HepG2 (cell line): Measurements from ENCODE around the gene WDFY1. TPM values are rescaled to one million over a fixed set of nuclear protein-coding genes. Genes with fewer than 3 reads are reported as not detected.

ENCODE experiments used
- ATAC-seq: fragments of 200-7000 bp; cut with Tn5 transposase; 3 replicates; pipeline ENCODE4 v1.9.1; 2020; ENCODE audit warnings: mild to moderate bottlenecking, moderate library complexity
- BruUV-seq: library from RNA; stranded (reverse); fragments of 400-500 nt; replicated peaks from 2 replicates; lab custom pipeline; 2021; lab: Mats Ljungman, UMichigan
- CTCF ChIA-PET: fragments of 300-600 bp; formaldehyde crosslinking; extraction: SDS; loops from one replicate; lab custom pipeline; 2021; ENCODE audit warnings: low total read pairs, inconsistent platforms, low intra/inter-chr PET ratio; lab: Yijun Ruan, JAX
- POLR2A ChIA-PET: fragments of 350-600 bp; sonication (Branson Sonifier 250); formaldehyde crosslinking; loops from one replicate; lab custom pipeline; 2020; ENCODE audit warnings: antibody characterized with exemption, inconsistent platforms; lab: Yijun Ruan, JAX
- DNase-seq: peaks from one replicate; pipeline ENCODE4 v3.0.0-alpha.2; 2015; ENCODE audit warnings: low spot score
- FAIRE-seq: peaks from 3 replicates; lab custom pipeline; 2011; peaks lifted over from hg19 to GRCh38; lab: Jason Lieb, UNC
- H2AFZ ChIP-seq: one replicate; pipeline ENCODE4 v1.6.1; 2011; ENCODE audit warnings: low read length, inconsistent platforms
- H3K27ac ChIP-seq: fragments of 300-600 bp; 3 replicates; pipeline ENCODE4 v1.8.0; 2011; ENCODE audit warnings: mixed run types, mild to moderate bottlenecking, mixed read lengths, low read length, inconsistent platforms; ENCODE audit not compliant: insufficient read depth; ENCODE audit errors: extremely low read length
- H3K27me3 ChIP-seq, 2 experiments: fragments of 200-600 bp in 1 of 2; 2 replicates in 1 of 2; 3 replicates in 1 of 2; pipeline versions ENCODE4 v1.6.0 to v1.8.0; 2011; ENCODE audit warnings: low read length in 2 of 2, mild to moderate bottlenecking in 2 of 2, moderate library complexity in 2 of 2, inconsistent platforms in 1 of 2; ENCODE audit not compliant: insufficient read depth in 2 of 2, control insufficient read depth in 1 of 2
- H3K36me3 ChIP-seq, 2 experiments: fragments of 200-600 bp in 1 of 2; replicated peaks in 1 of 2; 2 replicates in 1 of 2; 3 replicates in 1 of 2; pipeline versions ENCODE4 v1.5.1 to v1.8.0; 2011; ENCODE audit warnings: low read length in 2 of 2, inconsistent platforms in 1 of 2; ENCODE audit not compliant: insufficient read depth in 2 of 2, control insufficient read depth in 1 of 2
- H3K4me1 ChIP-seq: 2 replicates; pipeline ENCODE4 v1.5.1; 2012; ENCODE audit warnings: low read length, inconsistent platforms; ENCODE audit not compliant: insufficient read depth
- H3K4me2 ChIP-seq: 2 replicates; pipeline ENCODE4 v1.6.0; 2011; ENCODE audit warnings: low read depth, low read length, inconsistent platforms
- H3K4me3 ChIP-seq, 3 experiments: fragments of 200-600 bp in 1 of 3; sonication (generic), shearing (Covaris generic) in 1 of 3; replicated peaks in 1 of 3; 2 replicates each; pipeline ENCODE4 v1.5.1; 2011 to 2016; ENCODE audit warnings: low read length in 3 of 3, inconsistent platforms in 2 of 3, low read depth in 2 of 3, mild to moderate bottlenecking in 2 of 3, control low read depth in 1 of 3, mixed read lengths in 1 of 3; ENCODE audit not compliant: insufficient read depth in 1 of 3
- H3K79me2 ChIP-seq: one replicate; pipeline ENCODE4 v1.6.1; 2011; ENCODE audit warnings: low read length, inconsistent platforms; ENCODE audit not compliant: insufficient read depth
- H3K9ac ChIP-seq: 2 replicates; pipeline ENCODE4 v1.6.0; 2011; ENCODE audit warnings: mild to moderate bottlenecking, low read depth, low read length, inconsistent platforms; ENCODE audit not compliant: insufficient read depth
- H3K9me3 ChIP-seq: 2 replicates; pipeline ENCODE4 v1.5.1; 2012; ENCODE audit warnings: mild to moderate bottlenecking, low read length
- H4K20me1 ChIP-seq: 2 replicates; pipeline ENCODE4 v1.6.0; 2011; ENCODE audit warnings: inconsistent platforms, mild to moderate bottlenecking, low read length, moderate library complexity; ENCODE audit not compliant: insufficient read depth
- HMGXB3 ChIP-seq: sonication (generic); formaldehyde crosslinking; IDR thresholded peaks from 2 replicates; pipeline ENCODE4 v1.4.0; 2020; ENCODE audit warnings: missing genetic modification reagents, borderline replicate concordance
- ZNF589 ChIP-seq: sonication (generic); formaldehyde crosslinking; conservative IDR thresholded peaks from 2 replicates; pipeline ENCODE4 v1.8.0; 2022; ENCODE audit warnings: mild to moderate bottlenecking, moderate library complexity, missing genetic modification reagents
- WGBS: methylation state at CpG from one replicate; pipeline ENCODE4 v1.1.6; 2017; ENCODE audit warnings: low lambda C conversion rate; 5-methylcytosine and 5-hydroxymethylcytosine counted together
- in situ Hi-C: cut with HindIII; loops from 2 replicates; pipeline ENCODE4 v1.10.0; 2017; ENCODE audit warnings: low pct_unique_long_range_greater_than_20kb; ENCODE audit not compliant: extremely low pct_ligation_motif_present
- intact Hi-C: fragments of 100-400 bp; cut with micrococcal nuclease; formaldehyde crosslinking; loops from one replicate; pipeline ENCODE4 v1.10.0; 2022; ENCODE audit not compliant: unreplicated experiment
- polyA plus RNA-seq, 8 experiments: library from polyadenylated mRNA; depleted of rRNA in 3 of 8; stranded (reverse) in 7 of 8; unstranded in 1 of 8; fragments of >200 nt; fragmentation: Illumina TruSeq in 4 of 8; extraction: Trizol in 4 of 8; gene quantifications; 2 replicates each; pipeline versions ENCODE4 v1.2.1 to v1.2.3, GENCODE V29; 2011 to 2016; ENCODE audit warnings: low read depth in 4 of 8, missing spikeins in 1 of 8, mixed read lengths in 1 of 8; ENCODE audit not compliant: insufficient read depth in 1 of 8
- total RNA-seq, 5 experiments: library from RNA; depleted of rRNA; stranded (reverse); fragments of >200 nt; fragmentation: Illumina TruSeq; extraction: Trizol; gene quantifications; 2 replicates each; pipeline ENCODE4 v1.2.3, GENCODE V29; 2016; ENCODE audit warnings: low read depth in 1 of 5

The WDFY1 gene
- total and polyA plus RNA-seq, 2 of the 13 experiments (the other 11 are each of a cell fraction or from before 2014, with no cell fraction given), result 77.0 to 78.4 TPM

- Histone ChIP-seq H3K9ac (peak overlapping the region; percentile 98), H4K20me1 (peaks cover 11% of the 10 kb centered on the region; the same call in 1 of the 2 replicates), H3K4me1 (peaks cover 52% of the 10 kb centered on the region), H3K27me3 (no peaks in the 10 kb centered on the region; a peak in 1 of 5 replicates), H3K9me3 (no peaks in the 10 kb centered on the region), H3K4me2 (peak overlapping the region; percentile 94), H3K79me2 (peaks cover 61% of the 10 kb centered on the region), H2AFZ (no peak overlapping the region), H3K4me3 (peak overlapping the region; percentile 80 to 100 (median 99)), H3K27ac (peak overlapping the region; percentile 85), H3K36me3 (no peaks in the 10 kb centered on the region)
- WGBS, result 70% methylated on average over 1 of the region's 1 CpG
- DNase-seq, result no peak
- FAIRE-seq, result no peak
- TF ChIP-seq HMGXB3 (CRISPR knock-in tag), result 0 out of 2 replicates have a peak, but pooled peaks have one; percentile 52
- no peak for TF ChIP-seq ZNF589
- no TSS peak for BruUV-seq
- CTCF ChIA-PET, result no interaction called here
- ATAC-seq, result no peak
- POLR2A ChIA-PET, result interaction anchor here (1.1 to 3.6 kb wide), 5 partner anchors 13 to 203 kb away, joined by 3 to 69 read pairs (median 9); partner anchors contain the start of gene MRPL44
- intact Hi-C loops, result no loop called here
- in situ Hi-C loops, result no loop called here
Measured at GRCh38 chr2:223943135-223943534, 2.0 kb downstream of the WDFY1 start.
